Neural progenitor cell (in vitro differentiated cells): ENCODE data around the gene FRG2B. TPM values are rescaled to one million over a fixed set of nuclear protein-coding genes. Genes with fewer than 3 reads are reported as not detected.
"Not testable (repeated sequence)": the region's sequence is repeated elsewhere in the genome, so short reads cannot be mapped to it uniquely, and the experiment has no call there.

Source experiments
- DNase-seq: peaks from one replicate; pipeline ENCODE4 v3.0.0-alpha.2; 2016; ENCODE audit warnings: low spot score
- H2AFZ ChIP-seq: fragments of 200-600 bp; sonication (generic); replicated peaks from 2 replicates; pipeline ENCODE4 v1.6.1; 2016; ENCODE audit warnings: antibody characterized with exemption
- H3F3A ChIP-seq: fragments of 200-600 bp; sonication (generic); 2 replicates; pipeline ENCODE4 v1.6.1; 2016; ENCODE audit warnings: antibody characterized with exemption, low read depth
- H3K27ac ChIP-seq: fragments of 200-600 bp; sonication (generic); 2 replicates; pipeline ENCODE4 v1.5.1; 2016; ENCODE audit warnings: mild to moderate bottlenecking
- H3K27me3 ChIP-seq: fragments of 200-600 bp; sonication (generic); 2 replicates; pipeline ENCODE4 v1.6.1; 2016; ENCODE audit warnings: mild to moderate bottlenecking, moderate library complexity
- H3K36me3 ChIP-seq: fragments of 200-600 bp; sonication (generic); 2 replicates; pipeline ENCODE4 v1.5.1; 2016
- H3K4me1 ChIP-seq: fragments of 200-600 bp; sonication (generic); 2 replicates; pipeline ENCODE4 v1.6.1; 2016; ENCODE audit warnings: mixed run types
- H3K4me2 ChIP-seq: fragments of 200-600 bp; sonication (generic); 2 replicates; pipeline ENCODE4 v1.6.1; 2016
- H3K4me3 ChIP-seq: fragments of 200-600 bp; sonication (generic); 2 replicates; pipeline ENCODE4 v1.5.1; 2016
- H3K79me2 ChIP-seq: fragments of 200-600 bp; sonication (generic); 2 replicates; pipeline ENCODE4 v1.6.1; 2016; ENCODE audit warnings: low read depth
- H3K9ac ChIP-seq: fragments of 200-600 bp; sonication (generic); 2 replicates; pipeline ENCODE4 v1.6.1; 2016
- H3K9me3 ChIP-seq: fragments of 200-600 bp; sonication (generic); 2 replicates; pipeline ENCODE4 v1.5.1; 2016; ENCODE audit warnings: low read depth
- H4K20me1 ChIP-seq: fragments of 200-600 bp; sonication (generic); 2 replicates; pipeline ENCODE4 v1.6.1; 2016; ENCODE audit warnings: low read depth
- H3K27ac Mint-ChIP-seq: 3 replicates; pipeline ENCODE4 v1.8.0; 2021; ENCODE audit warnings: mixed read lengths
- H3K27me3 Mint-ChIP-seq: 2 replicates; pipeline ENCODE4 v1.8.0; 2022; ENCODE audit warnings: low read depth, mild to moderate bottlenecking, inconsistent platforms, moderate library complexity, mixed read lengths; ENCODE audit not compliant: insufficient read depth
- H3K36me3 Mint-ChIP-seq: 3 replicates; pipeline ENCODE4 v1.8.0; 2021; ENCODE audit warnings: mixed read lengths
- H3K4me1 Mint-ChIP-seq: 3 replicates; pipeline ENCODE4 v1.8.0; 2021; ENCODE audit warnings: mixed read lengths
- H3K4me3 Mint-ChIP-seq: 3 replicates; pipeline ENCODE4 v1.8.0; 2021; ENCODE audit warnings: mild to moderate bottlenecking, moderate library complexity, mixed read lengths
- H3K9me3 Mint-ChIP-seq: 3 replicates; pipeline ENCODE4 v1.8.0; 2020; ENCODE audit warnings: mixed read lengths
- EZH2 ChIP-seq: fragments of 200-600 bp; sonication (generic); IDR thresholded peaks from 2 replicates; pipeline ENCODE4 v1.6.1; 2017; ENCODE audit warnings: antibody characterized with exemption, mild to moderate bottlenecking, moderate library complexity
- EZH2phosphoT487 ChIP-seq: fragments of 200-600 bp; sonication (generic); IDR thresholded peaks from 2 replicates; pipeline ENCODE4 v1.6.1; 2017; ENCODE audit warnings: antibody characterized with exemption
- total RNA-seq: library from RNA; depleted of rRNA; stranded (reverse); fragments of >200 nt; gene quantifications from 2 replicates; pipeline ENCODE4 v1.2.3, GENCODE V29; 2015; ENCODE audit warnings: low replicate concordance
- TF ChIP-seq, protein P1 (sequence below): fragments of 200-600 bp; sonication (generic); IDR thresholded peaks from 2 replicates; pipeline ENCODE4 v1.5.1; 2017; ENCODE audit warnings: antibody characterized with exemption, mild to moderate bottlenecking

Gene FRG2B
- total RNA-seq, 1 donor from 2014 or later = not detected

DNA sequence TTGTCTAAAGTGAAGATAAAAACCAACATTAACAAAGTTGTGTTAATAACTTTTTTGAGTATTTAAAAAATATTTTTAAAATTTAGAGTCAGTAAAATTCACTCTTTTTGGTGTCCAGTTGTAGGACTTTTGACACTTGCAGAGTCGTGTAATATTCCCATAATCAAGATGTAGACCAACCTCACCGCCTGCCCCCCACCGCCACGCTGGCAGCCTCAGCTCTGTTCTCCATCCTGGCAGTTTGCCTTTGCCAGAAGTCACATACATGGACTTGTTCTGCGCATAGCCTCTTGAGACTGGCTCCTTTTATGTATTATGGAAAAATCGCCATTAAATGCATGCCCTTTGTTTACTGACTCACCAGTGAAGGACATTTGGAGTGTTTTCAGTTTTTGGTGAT lies 33.9 kb downstream of the FRG2B start:
- H3F3A ChIP-seq = no peaks in the 10 kb centered on the region
- H4K20me1 ChIP-seq = no peaks in the 10 kb centered on the region
- TF ChIP-seq EZH2 (no peak), EZH2phosphoT487 (no peak)
- TF ChIP-seq, protein P1, sequence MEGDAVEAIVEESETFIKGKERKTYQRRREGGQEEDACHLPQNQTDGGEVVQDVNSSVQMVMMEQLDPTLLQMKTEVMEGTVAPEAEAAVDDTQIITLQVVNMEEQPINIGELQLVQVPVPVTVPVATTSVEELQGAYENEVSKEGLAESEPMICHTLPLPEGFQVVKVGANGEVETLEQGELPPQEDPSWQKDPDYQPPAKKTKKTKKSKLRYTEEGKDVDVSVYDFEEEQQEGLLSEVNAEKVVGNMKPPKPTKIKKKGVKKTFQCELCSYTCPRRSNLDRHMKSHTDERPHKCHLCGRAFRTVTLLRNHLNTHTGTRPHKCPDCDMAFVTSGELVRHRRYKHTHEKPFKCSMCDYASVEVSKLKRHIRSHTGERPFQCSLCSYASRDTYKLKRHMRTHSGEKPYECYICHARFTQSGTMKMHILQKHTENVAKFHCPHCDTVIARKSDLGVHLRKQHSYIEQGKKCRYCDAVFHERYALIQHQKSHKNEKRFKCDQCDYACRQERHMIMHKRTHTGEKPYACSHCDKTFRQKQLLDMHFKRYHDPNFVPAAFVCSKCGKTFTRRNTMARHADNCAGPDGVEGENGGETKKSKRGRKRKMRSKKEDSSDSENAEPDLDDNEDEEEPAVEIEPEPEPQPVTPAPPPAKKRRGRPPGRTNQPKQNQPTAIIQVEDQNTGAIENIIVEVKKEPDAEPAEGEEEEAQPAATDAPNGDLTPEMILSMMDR = no peak
- no peak overlapping the region for H2AFZ ChIP-seq
- Mint-ChIP-seq H3K27me3 (peaks cover 4% of the 10 kb centered on the region), H3K9me3 (peaks cover 4% of the 10 kb centered on the region), H3K27ac (no peak overlapping the region), H3K4me1 (no peaks in the 10 kb centered on the region), H3K4me3 (no peak overlapping the region), H3K36me3 (no peaks in the 10 kb centered on the region)
- no peaks in the 10 kb centered on the region for H3K4me1 ChIP-seq
- no peaks in the 10 kb centered on the region for H3K79me2 ChIP-seq
- no peak for DNase-seq
- no peak overlapping the region for H3K4me2 ChIP-seq
- H3K9ac ChIP-seq = no peak overlapping the region
- no peaks in the 10 kb centered on the region for H3K36me3 ChIP-seq
- no peaks in the 10 kb centered on the region for H3K27me3 ChIP-seq
- no peak overlapping the region for H3K4me3 ChIP-seq
- no peak overlapping the region for H3K27ac ChIP-seq
- peaks cover 16% of the 10 kb centered on the region for H3K9me3 ChIP-seq

DNA sequence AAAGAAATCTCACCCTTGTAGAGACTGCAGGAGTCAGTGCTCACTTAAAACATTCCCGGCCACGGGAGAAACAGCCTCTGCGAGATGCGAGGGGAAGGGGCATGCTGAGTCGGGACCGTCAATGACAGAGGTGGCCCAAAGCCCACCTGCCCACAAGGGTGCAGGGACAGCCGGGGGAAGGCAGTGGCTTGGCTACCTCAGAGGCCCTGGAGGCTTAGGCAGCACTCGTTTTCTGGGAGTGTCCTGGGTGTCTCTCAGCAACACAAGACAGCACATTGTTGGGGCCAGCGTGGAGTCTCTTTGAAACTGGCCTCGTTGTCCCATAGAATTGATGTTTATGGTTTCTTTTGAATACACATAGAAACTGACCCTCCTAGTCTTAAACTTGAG lies 35.6 kb downstream of the FRG2B start:
- TF ChIP-seq EZH2 (no peak), EZH2phosphoT487 (no peak)
- TF ChIP-seq, protein P1 = no peak
- H3K9ac ChIP-seq = no peak overlapping the region
- H3K36me3 ChIP-seq = no peaks in the 10 kb centered on the region
- H3K4me1 Mint-ChIP-seq = no peaks in the 10 kb centered on the region
- H3K79me2 ChIP-seq = no peaks in the 10 kb centered on the region
- no peaks in the 10 kb centered on the region for H4K20me1 ChIP-seq
- no peaks in the 10 kb centered on the region for H3K27me3 ChIP-seq
- H3K9me3 Mint-ChIP-seq = peaks cover 8% of the 10 kb centered on the region
- H3K9me3 ChIP-seq = peaks cover under 1% of the 10 kb centered on the region
- no peak overlapping the region for H3K4me2 ChIP-seq
- no peaks in the 10 kb centered on the region for H3K36me3 Mint-ChIP-seq
- H3F3A ChIP-seq = no peaks in the 10 kb centered on the region
- no peak overlapping the region for H3K4me3 ChIP-seq
- no peak overlapping the region for H2AFZ ChIP-seq
- no peak overlapping the region for H3K27ac ChIP-seq
- no peak overlapping the region for H3K4me3 Mint-ChIP-seq
- peaks cover 4% of the 10 kb centered on the region for H3K27me3 Mint-ChIP-seq
- H3K4me1 ChIP-seq = no peaks in the 10 kb centered on the region
- no peak for DNase-seq
- H3K27ac Mint-ChIP-seq = no peak overlapping the region

DNA sequence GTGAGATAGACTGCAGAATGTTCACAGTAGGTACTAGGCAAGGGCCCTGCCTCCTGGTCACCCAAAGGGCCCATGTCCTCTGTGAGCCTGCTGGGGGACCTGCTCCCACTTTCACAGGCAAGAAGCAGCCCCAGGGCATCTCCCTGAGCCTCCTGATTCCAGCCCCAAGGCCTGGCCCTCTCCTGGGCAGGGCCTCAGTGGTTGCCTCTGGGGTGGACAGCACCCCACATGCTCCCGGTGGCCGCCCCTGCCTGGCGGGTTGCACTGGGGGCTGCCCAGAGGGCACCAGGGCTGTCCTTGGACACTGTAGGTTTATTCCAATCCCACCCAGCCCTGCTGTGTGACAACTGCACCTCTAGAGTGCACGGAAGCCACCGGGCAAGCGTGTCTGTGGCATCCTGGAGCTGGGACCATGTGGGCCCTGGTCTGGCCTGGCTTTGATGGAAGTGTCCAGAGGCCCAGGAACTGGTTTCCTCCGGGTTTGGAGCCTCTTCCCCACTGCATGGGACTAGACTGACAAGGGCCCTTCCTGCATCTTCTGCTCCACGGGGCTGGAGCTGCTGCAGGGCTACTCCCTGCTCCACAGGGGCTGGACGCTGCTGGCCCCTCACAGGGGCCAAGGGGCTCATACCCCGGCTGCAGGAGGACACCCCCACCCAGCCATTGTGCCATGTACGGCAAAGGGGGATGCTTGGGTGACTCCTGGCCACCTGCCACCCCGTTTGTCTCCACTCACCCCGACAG lies 36.2 kb downstream of the FRG2B start:
- peaks cover 4% of the 10 kb centered on the region for H3K27me3 Mint-ChIP-seq
- H4K20me1 ChIP-seq = no peaks in the 10 kb centered on the region
- no peaks in the 10 kb centered on the region for H3K9me3 ChIP-seq
- no peaks in the 10 kb centered on the region for H3K4me1 Mint-ChIP-seq
- no peaks in the 10 kb centered on the region for H3F3A ChIP-seq
- no peak for TF ChIP-seq EZH2phosphoT487
- TF ChIP-seq EZH2 = no peak
- TF ChIP-seq, protein P1 = no peak
- no peak overlapping the region for H2AFZ ChIP-seq
- no peak overlapping the region for H3K27ac Mint-ChIP-seq
- H3K79me2 ChIP-seq = no peaks in the 10 kb centered on the region
- H3K4me2 ChIP-seq = no peak overlapping the region
- H3K4me3 Mint-ChIP-seq = no peak overlapping the region
- no peak overlapping the region for H3K4me3 ChIP-seq
- H3K9me3 Mint-ChIP-seq = peaks cover 8% of the 10 kb centered on the region
- no peak overlapping the region for H3K9ac ChIP-seq
- H3K27ac ChIP-seq = no peak overlapping the region
- no peaks in the 10 kb centered on the region for H3K27me3 ChIP-seq
- no peaks in the 10 kb centered on the region for H3K4me1 ChIP-seq
- H3K36me3 Mint-ChIP-seq = no peaks in the 10 kb centered on the region
- no peak for DNase-seq
- H3K36me3 ChIP-seq = no peaks in the 10 kb centered on the region

DNA sequence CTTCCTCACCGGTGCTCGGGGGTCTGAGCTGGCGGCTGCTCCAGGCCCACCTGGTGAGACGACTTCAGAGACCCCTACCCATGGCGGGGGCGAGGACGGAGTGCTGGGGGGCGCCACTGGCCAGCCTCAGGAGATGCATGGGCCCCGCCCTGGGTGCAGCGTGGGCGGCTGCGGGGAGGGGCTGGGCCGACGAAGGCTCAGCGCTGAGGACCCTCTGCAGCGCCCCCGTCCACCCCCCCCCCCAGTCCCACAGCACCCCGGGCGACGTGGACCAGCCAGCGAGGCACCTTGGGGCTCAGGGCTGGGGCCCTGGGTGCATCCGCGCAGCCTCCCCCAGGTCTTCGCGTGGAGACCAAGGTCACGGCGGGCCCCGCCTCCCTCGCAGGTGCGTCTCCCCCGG lies 49.6 kb downstream of the FRG2B start:
- H4K20me1 ChIP-seq, H2AFZ ChIP-seq, H3F3A ChIP-seq, H3K4me3 Mint-ChIP-seq, H3K4me1 ChIP-seq, H3K9ac ChIP-seq, H3K27ac ChIP-seq, H3K4me3 ChIP-seq, H3K36me3 Mint-ChIP-seq, H3K27me3 ChIP-seq, H3K4me2 ChIP-seq, H3K27ac Mint-ChIP-seq, H3K27me3 Mint-ChIP-seq, DNase-seq, H3K36me3 ChIP-seq, H3K79me2 ChIP-seq, H3K4me1 Mint-ChIP-seq: not testable (repeated sequence)
- H3K9me3 ChIP-seq = peaks cover 11% of the 10 kb centered on the region
- peaks cover 14% of the 10 kb centered on the region for H3K9me3 Mint-ChIP-seq
